NT2/D1 (cell line): Measurements from ENCODE around the gene C17orf67.

ENCODE experiments used
- DNase-seq: peaks from one replicate; pipeline ENCODE4 v3.0.0-alpha.2; 2011; ENCODE audit warnings: low read depth, low spot score
- H3K27me3 ChIP-seq: 2 replicates; pipeline ENCODE4 v1.6.0; 2011; ENCODE audit warnings: mild to moderate bottlenecking; ENCODE audit not compliant: insufficient read length, insufficient read depth
- H3K36me3 ChIP-seq: 2 replicates; pipeline ENCODE4 v1.6.1; 2011; ENCODE audit warnings: mild to moderate bottlenecking, low read length, mixed read lengths; ENCODE audit not compliant: insufficient read depth, insufficient read length
- H3K4me1 ChIP-seq: 2 replicates; pipeline ENCODE4 v1.5.1; 2011; ENCODE audit not compliant: insufficient read depth, insufficient read length
- H3K4me3 ChIP-seq: 2 replicates; pipeline ENCODE4 v1.5.1; 2011; ENCODE audit warnings: low read depth; ENCODE audit not compliant: insufficient read length
- H3K9ac ChIP-seq: 2 replicates; pipeline ENCODE4 v1.6.0; 2011; ENCODE audit warnings: low read depth; ENCODE audit not compliant: insufficient read length
- H3K9me3 ChIP-seq: 2 replicates; pipeline ENCODE4 v1.5.1; 2011; ENCODE audit warnings: mild to moderate bottlenecking, low read length; ENCODE audit not compliant: insufficient read depth
- SUZ12 ChIP-seq: IDR thresholded peaks from 2 replicates; pipeline ENCODE4 v1.6.1; 2011; ENCODE audit not compliant: insufficient read length, insufficient read depth; ENCODE audit errors: extremely low read depth
- YY1 ChIP-seq: IDR thresholded peaks from 2 replicates; pipeline ENCODE4 v1.6.1; 2011; ENCODE audit not compliant: insufficient read length, insufficient read depth
- ZNF274 ChIP-seq: IDR thresholded peaks from 2 replicates; pipeline ENCODE4 v1.6.1; 2011; ENCODE audit warnings: mild to moderate bottlenecking, low read depth, low read length

C17orf67 gene

DNA sequence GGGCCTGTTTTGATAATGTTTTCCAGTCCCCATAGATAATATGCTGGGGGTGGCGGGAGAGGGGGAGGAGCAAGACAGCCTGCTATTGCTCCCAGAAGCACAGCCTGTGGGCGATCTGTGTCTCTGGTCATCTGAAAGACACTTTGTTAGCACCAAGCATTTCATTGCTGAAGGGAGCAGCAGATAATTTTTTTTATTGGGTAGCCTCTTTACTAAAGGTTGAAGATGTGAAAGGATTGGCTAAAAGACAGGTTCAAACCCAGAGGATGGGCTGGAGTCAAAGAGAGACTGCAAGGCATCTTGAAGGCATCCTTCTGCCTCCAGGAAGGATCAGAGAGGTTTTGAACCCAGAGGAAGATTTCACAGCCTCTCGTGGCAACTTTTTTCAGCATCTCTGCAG is 60.6 kb downstream of the C17orf67 start:
- Histone ChIP-seq H3K27me3 (peaks cover 6% of the 10 kb centered on the region), H3K4me3 (no peak overlapping the region), H3K4me1 (no peaks in the 10 kb centered on the region), H3K9me3 (no peaks in the 10 kb centered on the region), H3K9ac (no peak overlapping the region), H3K36me3 (no peaks in the 10 kb centered on the region)
- TF ChIP-seq ZNF274 (no peak), SUZ12 (no peak), YY1 (no peak)
- no peak for DNase-seq

DNA sequence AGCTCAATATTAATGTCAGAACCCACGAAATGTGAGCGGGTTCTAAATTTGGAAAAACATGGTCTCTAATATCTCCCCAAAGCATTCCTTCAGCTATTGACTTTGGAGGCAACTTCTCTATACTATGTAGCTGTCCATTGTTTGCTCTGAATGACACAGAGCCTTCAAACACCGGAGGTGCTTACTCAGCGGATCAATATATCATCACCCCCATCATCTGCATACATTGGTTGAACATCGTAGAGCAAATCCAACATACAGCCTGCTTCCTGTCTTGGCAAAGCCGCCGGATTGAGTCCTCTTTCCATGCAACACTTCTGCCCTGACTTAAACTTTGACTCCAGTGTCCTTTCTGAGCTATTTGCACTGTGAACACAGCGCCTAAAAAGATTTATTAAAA is 61.3 kb downstream of the C17orf67 start:
- Histone ChIP-seq H3K36me3 (no peaks in the 10 kb centered on the region), H3K27me3 (no peaks in the 10 kb centered on the region), H3K9ac (no peak overlapping the region), H3K4me1 (no peaks in the 10 kb centered on the region), H3K9me3 (no peaks in the 10 kb centered on the region), H3K4me3 (no peak overlapping the region)
- no peak for DNase-seq
- TF ChIP-seq SUZ12 (no peak), ZNF274 (no peak), YY1 (no peak)

- no peaks in the 10 kb centered on the region for H3K9me3 ChIP-seq
- H3K4me1 ChIP-seq: no peaks in the 10 kb centered on the region
- H3K27me3 ChIP-seq: no peaks in the 10 kb centered on the region
- H3K4me3 ChIP-seq: no peak overlapping the region
- TF ChIP-seq ZNF274 (no peak), SUZ12 (no peak), YY1 (no peak)
- H3K9ac ChIP-seq: no peak overlapping the region
- H3K36me3 ChIP-seq: no peaks in the 10 kb centered on the region
- no peak for DNase-seq
Observed at GRCh38 chr17:56771975-56772374, 61.7 kb downstream of the C17orf67 start.

DNA sequence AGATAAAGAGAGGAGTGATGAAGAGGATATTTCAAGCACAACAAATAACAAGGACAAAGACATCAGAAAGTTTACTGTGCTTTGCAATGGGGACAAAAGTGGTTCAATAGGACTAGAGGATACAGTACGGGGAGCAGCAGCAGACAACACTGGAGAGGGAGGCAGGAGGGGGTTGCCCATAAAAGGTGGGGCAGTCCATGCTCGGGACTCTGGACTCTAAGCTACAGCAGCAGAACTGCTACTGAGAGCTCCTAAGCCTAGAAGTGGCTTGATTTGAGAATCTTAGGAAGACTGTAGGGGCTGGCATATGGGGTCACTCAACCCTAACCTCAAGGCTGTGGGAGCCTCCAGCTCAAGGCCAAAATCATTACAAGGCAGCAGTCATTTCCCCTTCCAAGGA is 62.2 kb downstream of the C17orf67 start:
- no peak overlapping the region for H3K4me3 ChIP-seq

GRCh38 chr17:56770427-56770826 is 63.3 kb downstream of the C17orf67 start:
- Histone ChIP-seq H3K27me3 (no peaks in the 10 kb centered on the region), H3K4me3 (no peak overlapping the region), H3K9ac (no peak overlapping the region), H3K36me3 (no peaks in the 10 kb centered on the region), H3K9me3 (no peaks in the 10 kb centered on the region), H3K4me1 (no peaks in the 10 kb centered on the region)
- no peak for TF ChIP-seq SUZ12
- TF ChIP-seq ZNF274: no peak
- no peak for TF ChIP-seq YY1
- no peak for DNase-seq

More for the DNA sequence above, 62.2 kb downstream of the C17orf67 start:
- no peak for TF ChIP-seq SUZ12
- no peak for TF ChIP-seq YY1
- TF ChIP-seq ZNF274: no peak
- Histone ChIP-seq H3K9me3 (no peaks in the 10 kb centered on the region), H3K27me3 (no peaks in the 10 kb centered on the region), H3K4me1 (no peaks in the 10 kb centered on the region), H3K9ac (no peak overlapping the region), H3K36me3 (no peaks in the 10 kb centered on the region)
- DNase-seq: no peak

DNA sequence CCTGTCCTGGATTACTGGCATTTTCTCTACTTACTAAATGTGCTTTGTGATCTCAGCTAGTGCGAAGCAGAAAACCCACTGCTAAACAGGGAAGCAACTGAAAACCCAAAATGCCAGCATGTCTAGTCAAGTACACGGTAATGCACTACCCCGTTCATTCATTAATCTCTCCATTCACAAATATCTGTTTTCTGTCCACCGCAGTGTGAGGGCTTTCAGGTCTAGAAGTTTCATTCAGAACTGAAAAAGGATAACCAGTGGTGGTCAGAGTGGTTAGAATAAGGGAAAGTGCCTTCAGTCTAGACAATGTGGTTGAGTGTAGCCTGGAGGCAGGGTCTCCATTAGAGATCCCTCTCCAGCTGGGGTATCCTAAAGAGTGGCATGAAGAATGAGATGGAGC is 68.3 kb downstream of the C17orf67 start:
- H3K9me3 ChIP-seq: peaks cover 9% of the 10 kb centered on the region; the same call in 1 of the 2 replicates
- H3K36me3 ChIP-seq: no peaks in the 10 kb centered on the region
- no peaks in the 10 kb centered on the region for H3K27me3 ChIP-seq
- no peak overlapping the region for H3K4me3 ChIP-seq
- H3K4me1 ChIP-seq: no peaks in the 10 kb centered on the region
- no peak for DNase-seq
- no peak for TF ChIP-seq ZNF274
- TF ChIP-seq SUZ12: no peak
- TF ChIP-seq YY1: no peak
- no peak overlapping the region for H3K9ac ChIP-seq

- TF ChIP-seq SUZ12 (no peak), YY1 (no peak), ZNF274 (no peak)
- no peaks in the 10 kb centered on the region for H3K4me1 ChIP-seq
- H3K27me3 ChIP-seq: no peaks in the 10 kb centered on the region
- H3K9ac ChIP-seq: no peak overlapping the region
- peaks cover 9% of the 10 kb centered on the region; the same call in 1 of the 2 replicates for H3K9me3 ChIP-seq
- no peak overlapping the region for H3K4me3 ChIP-seq
- H3K36me3 ChIP-seq: no peaks in the 10 kb centered on the region
- no peak for DNase-seq
Observed at GRCh38 chr17:56762988-56763387, 70.7 kb downstream of the C17orf67 start.

DNA sequence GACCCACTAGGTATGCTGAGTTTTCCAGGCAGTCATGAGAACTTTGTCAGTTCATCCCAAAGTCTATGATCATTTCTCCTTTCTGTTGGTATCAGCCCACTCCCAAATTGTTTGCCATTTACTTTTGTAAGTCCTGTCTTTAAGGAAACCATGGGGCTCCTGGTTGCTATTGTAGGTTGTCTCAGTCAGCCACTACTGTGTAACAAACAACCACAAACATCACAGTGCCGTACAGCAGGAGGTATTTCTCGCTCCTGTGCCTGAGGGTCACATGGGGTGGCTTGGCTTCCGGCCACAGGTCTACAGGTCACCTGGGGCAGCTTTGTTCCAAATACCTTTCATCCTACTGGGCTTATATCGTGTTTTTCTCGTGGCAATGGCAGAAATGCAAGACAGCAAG is 71.6 kb downstream of the C17orf67 start:
- Histone ChIP-seq H3K36me3 (no peaks in the 10 kb centered on the region), H3K9me3 (peaks cover 9% of the 10 kb centered on the region; the same call in 1 of the 2 replicates), H3K27me3 (no peaks in the 10 kb centered on the region), H3K4me1 (no peaks in the 10 kb centered on the region), H3K9ac (no peak overlapping the region), H3K4me3 (no peak overlapping the region)
- no peak for DNase-seq
- TF ChIP-seq YY1: no peak
- TF ChIP-seq ZNF274: no peak
- no peak for TF ChIP-seq SUZ12
